ENCODE results near the gene YES1. TPM values are rescaled to one million over a fixed set of nuclear protein-coding genes. Genes with fewer than 3 reads are reported as not detected.
A peak's percentile ranks its signal among the peaks of the same experiment; 100 is the strongest.

The YES1 gene
- total and polyA plus RNA-seq, 2 of the 8 experiments (the other 6 are each of a cell fraction or from before 2014, with no cell fraction given): 14.8 to 94.3 TPM

GRCh38 chr18:816088-816653 lies 4.1 kb upstream of the YES1 start:
- TF ChIP-seq POLR2A (IDR thresholded peaks at IDR 0.05; ENCODE audit: control extremely low read depth in 1 of 2, low read depth in 2 of 2, low read length in 2 of 2) (no peak), GABPA (IDR thresholded peaks at IDR 0.05; ENCODE audit: borderline replicate concordance, insufficient read depth, low read length) (no peak), JUN (IDR thresholded peaks at IDR 0.05; ENCODE audit: low read depth, low read length) (no peak)
- Histone ChIP-seq H2BK5ac (ENCODE audit: low read depth, low read length) (no peak overlapping the region), H2BK15ac (ENCODE audit: low read length) (no peak overlapping the region), H3K9me3 (ENCODE audit: insufficient read depth in 2 of 2, low read depth in 1 of 2, low read length in 1 of 2) (no peaks in the 10 kb centered on the region), H3K4me2 (ENCODE audit: insufficient read depth in 1 of 2, low read depth in 2 of 2, low read length in 2 of 2) (no peak overlapping the region), H3K27me3 (replicated peaks in 1 of 4; ENCODE audit: control insufficient read depth in 3 of 4, extremely low read depth in 1 of 4, insufficient read depth in 3 of 4, low read length in 3 of 4) (no peaks in the 10 kb centered on the region), H3K79me2 (ENCODE audit: control insufficient read depth in 1 of 2, insufficient read depth in 2 of 2, low read length in 2 of 2) (peaks cover 0 to 4% of the 10 kb centered on the region in 2 experiments; a peak in 2 of 4 replicates), H3K23ac (ENCODE audit: insufficient read length) (no peak overlapping the region), H3K4me1 (replicated peaks in 1 of 4; ENCODE audit: control insufficient read depth in 3 of 4, insufficient read depth in 4 of 4, low read length in 3 of 4) (no peaks in the 10 kb centered on the region; a peak in 1 of 7 replicates), H3K9ac (replicated peaks in 1 of 4; ENCODE audit: extremely low read depth in 1 of 4, low read depth in 3 of 4, low read length in 3 of 4) (no peak overlapping the region), H3K79me1 (ENCODE audit: low read depth, low read length) (no peaks in the 10 kb centered on the region), H3K4me3 (ENCODE audit: extremely low read depth in 1 of 4, insufficient read depth in 2 of 4, low read depth in 3 of 4, low read length in 4 of 4) (no peak overlapping the region), H3K23me2 (ENCODE audit: low read depth, low read length) (peaks cover 6% of the 10 kb centered on the region; the same call in 1 of the 2 replicates), H2BK12ac (ENCODE audit: low read depth, low read length) (peak overlapping the region; percentile 27; the same call in 1 of the 2 replicates), H3K14ac (ENCODE audit: insufficient read length) (no peak overlapping the region), H2BK120ac (replicated peaks; ENCODE audit: low read depth, low read length) (no peak overlapping the region), H3K18ac (ENCODE audit: extremely low read depth, low read length) (no peak overlapping the region), H4K5ac (ENCODE audit: insufficient read length, low read depth, low read length) (no peak overlapping the region), H4K20me1 (replicated peaks in 1 of 2; ENCODE audit: control insufficient read depth in 1 of 2, insufficient read depth in 2 of 2, low read length in 2 of 2) (no peaks in the 10 kb centered on the region), H3K36me3 (ENCODE audit: control insufficient read depth in 2 of 4, insufficient read depth in 4 of 4, low read length in 3 of 4) (no peaks in the 10 kb centered on the region), H3K27ac (ENCODE audit: low read depth, low read length) (no peak overlapping the region), H2BK20ac (ENCODE audit: low read length) (no peak overlapping the region), H4K8ac (ENCODE audit: extremely low read depth, insufficient read depth, low read length) (no peak overlapping the region), H2AK5ac (ENCODE audit: low read depth, low read length) (no peak overlapping the region), H3K56ac (replicated peaks; ENCODE audit: insufficient read length, low read depth, low read length) (no peak overlapping the region), H3K4ac (replicated peaks; ENCODE audit: insufficient read length, low read depth, low read length) (no peak overlapping the region), H4K91ac (replicated peaks; ENCODE audit: insufficient read length, low read length) (no peak overlapping the region), H2AFZ (ENCODE audit: low read length) (no peak overlapping the region)
- WGBS, 2 experiments (ENCODE audit: extremely low coverage in 1 of 2, insufficient coverage in 1 of 2, insufficient read length in 1 of 2, insufficient replicate concordance in 2 of 2, low coverage in 1 of 2, low lambda C conversion rate in 2 of 2, missing lambda C conversion rate in 1 of 2): 83% methylated on average over 4 of the region's 4 CpGs; no CpG with 5 or more reads in 1 of the 2 experiments
- FAIRE-seq (no peak), DNase-seq (ENCODE audit: low read depth in 1 of 2, low spot score in 2 of 2) (no peak)
- ChIA-PET POLR2A (ENCODE audit: partially characterized antibody) (interaction anchor here (1.1 to 1.3 kb wide), 2 partner anchors 8 to 14 kb away, joined by 3 read pairs; no protein-coding TSS in a partner anchor), CTCF (ENCODE audit: partially characterized antibody) (interaction anchor here (1.1 to 10.4 kb wide), 5 partner anchors 13 to 192 kb away, joined by 3 to 106 read pairs (median 4); no protein-coding TSS in a partner anchor)
